SHP77 (cell line): Measurements from ENCODE around the gene B4GALNT1.
"Not testable (repeated sequence)": the region's sequence is repeated elsewhere in the genome, so short reads cannot be mapped to it uniquely, and the experiment has no call there.

Source experiments
- DNase-seq, 2 experiments: peaks; one replicate each; lab custom pipeline; 2025; lab: John Stamatoyannopoulos, UW

The B4GALNT1 gene

GRCh38 chr12:57632958-57633840 lies at the start of gene B4GALNT1:
B4GALNT1 (minus strand) TSS chr12:57633201; CDS start chr12:57632132, 1,069 bp downstream.
- peak; percentile 49 to 75 for DNase-seq

- DNase-seq: no peak
Observed at GRCh38 chr12:57679697-57680096, 46.7 kb upstream of the B4GALNT1 start.

- DNase-seq: not testable (repeated sequence)
Observed at GRCh38 chr12:57677947-57678346, 44.9 kb upstream of the B4GALNT1 start.

GRCh38 chr12:57674691-57675090 lies 41.7 kb upstream of the B4GALNT1 start:
- no peak for DNase-seq

- no peak for DNase-seq
Observed at GRCh38 chr12:57672801-57673200, 39.8 kb upstream of the B4GALNT1 start.

- DNase-seq: not testable (repeated sequence)
Observed at GRCh38 chr12:57671811-57672210, 38.8 kb upstream of the B4GALNT1 start.

GRCh38 chr12:57669691-57670090 lies 36.7 kb upstream of the B4GALNT1 start:
- not testable (repeated sequence) for DNase-seq

- no peak for DNase-seq
Observed at GRCh38 chr12:57666897-57667296, 33.9 kb upstream of the B4GALNT1 start.

- DNase-seq: not testable (repeated sequence)
Observed at GRCh38 chr12:57665066-57665820, 32.2 kb upstream of the B4GALNT1 start.

- no peak for DNase-seq
Observed at GRCh38 chr12:57661376-57661775, 28.4 kb upstream of the B4GALNT1 start.

- no peak for DNase-seq
Observed at GRCh38 chr12:57658890-57659289, 25.9 kb upstream of the B4GALNT1 start.

GRCh38 chr12:57657744-57658143 lies 24.7 kb upstream of the B4GALNT1 start:
- DNase-seq: no peak

- DNase-seq: not testable (repeated sequence)
Observed at GRCh38 chr12:57656408-57656807, 23.4 kb upstream of the B4GALNT1 start.

- no peak for DNase-seq
Observed at GRCh38 chr12:57655541-57656240, 22.7 kb upstream of the B4GALNT1 start.

- DNase-seq: no peak
Observed at GRCh38 chr12:57654042-57654441, 21.0 kb upstream of the B4GALNT1 start.

- not testable (repeated sequence) for DNase-seq
Observed at GRCh38 chr12:57646659-57647049, 13.7 kb upstream of the B4GALNT1 start.

GRCh38 chr12:57645990-57646658 lies 13.1 kb upstream of the B4GALNT1 start:
- not testable (repeated sequence) for DNase-seq

- DNase-seq: no peak
Observed at GRCh38 chr12:57641699-57642442, 8.9 kb upstream of the B4GALNT1 start.

- DNase-seq: no peak
Observed at GRCh38 chr12:57640175-57641042, 7.4 kb upstream of the B4GALNT1 start.

- no peak for DNase-seq
Observed at GRCh38 chr12:57638096-57638495, 5.1 kb upstream of the B4GALNT1 start.
